VCaP (cell line): Measurements from ENCODE around the gene RABGAP1L.
A peak's percentile ranks its signal among the peaks of the same experiment; 100 is the strongest.

Experiments
- H3K27ac ChIP-seq: fragments of 450-650 bp; 2 replicates; pipeline ENCODE4 v1.5.1; 2017
- TF ChIP-seq, protein P1 (sequence below): fragments of 450-650 bp; conservative IDR thresholded peaks from 2 replicates; pipeline ENCODE4 v1.5.1; 2017; ENCODE audit warnings: mild to moderate bottlenecking, moderate library complexity

The RABGAP1L gene

DNA sequence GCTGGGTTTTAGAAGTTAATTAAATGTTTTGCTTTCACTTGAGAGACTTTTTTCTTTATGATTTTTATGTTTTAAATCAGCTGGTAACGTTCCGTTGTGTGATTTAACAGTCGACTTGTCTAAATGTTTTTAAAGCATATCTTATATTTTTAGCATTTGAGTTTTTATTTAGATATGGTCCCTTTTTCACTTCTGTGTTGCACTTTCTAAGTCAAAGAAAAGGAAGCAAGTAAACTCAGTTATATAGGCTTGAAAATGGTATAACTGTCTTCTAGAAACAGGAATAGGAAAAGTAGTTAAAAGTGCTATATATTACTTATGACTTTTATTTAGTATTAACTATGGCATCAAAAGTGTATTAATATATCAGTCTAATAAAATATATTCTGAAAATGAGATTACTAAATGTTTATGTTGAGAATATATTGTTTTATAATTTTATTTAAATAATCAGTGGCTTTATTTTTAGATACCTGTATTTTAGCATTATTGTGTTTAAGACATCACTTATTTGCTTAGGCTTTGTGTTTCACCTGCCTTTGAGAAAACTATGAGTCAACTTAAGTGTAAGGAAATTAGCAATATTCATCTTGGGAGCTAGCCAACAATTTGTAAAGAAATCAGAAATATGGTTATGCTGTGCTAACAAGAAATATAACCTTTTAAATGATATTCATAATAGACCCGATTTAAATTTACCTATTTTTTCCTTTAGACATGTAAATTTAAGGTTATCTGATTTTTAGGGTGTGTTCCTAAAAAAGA is 60.5 kb downstream of the RABGAP1L start:
- no peak overlapping the region for H3K27ac ChIP-seq
- TF ChIP-seq, protein P1, sequence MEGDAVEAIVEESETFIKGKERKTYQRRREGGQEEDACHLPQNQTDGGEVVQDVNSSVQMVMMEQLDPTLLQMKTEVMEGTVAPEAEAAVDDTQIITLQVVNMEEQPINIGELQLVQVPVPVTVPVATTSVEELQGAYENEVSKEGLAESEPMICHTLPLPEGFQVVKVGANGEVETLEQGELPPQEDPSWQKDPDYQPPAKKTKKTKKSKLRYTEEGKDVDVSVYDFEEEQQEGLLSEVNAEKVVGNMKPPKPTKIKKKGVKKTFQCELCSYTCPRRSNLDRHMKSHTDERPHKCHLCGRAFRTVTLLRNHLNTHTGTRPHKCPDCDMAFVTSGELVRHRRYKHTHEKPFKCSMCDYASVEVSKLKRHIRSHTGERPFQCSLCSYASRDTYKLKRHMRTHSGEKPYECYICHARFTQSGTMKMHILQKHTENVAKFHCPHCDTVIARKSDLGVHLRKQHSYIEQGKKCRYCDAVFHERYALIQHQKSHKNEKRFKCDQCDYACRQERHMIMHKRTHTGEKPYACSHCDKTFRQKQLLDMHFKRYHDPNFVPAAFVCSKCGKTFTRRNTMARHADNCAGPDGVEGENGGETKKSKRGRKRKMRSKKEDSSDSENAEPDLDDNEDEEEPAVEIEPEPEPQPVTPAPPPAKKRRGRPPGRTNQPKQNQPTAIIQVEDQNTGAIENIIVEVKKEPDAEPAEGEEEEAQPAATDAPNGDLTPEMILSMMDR, result no peak

DNA sequence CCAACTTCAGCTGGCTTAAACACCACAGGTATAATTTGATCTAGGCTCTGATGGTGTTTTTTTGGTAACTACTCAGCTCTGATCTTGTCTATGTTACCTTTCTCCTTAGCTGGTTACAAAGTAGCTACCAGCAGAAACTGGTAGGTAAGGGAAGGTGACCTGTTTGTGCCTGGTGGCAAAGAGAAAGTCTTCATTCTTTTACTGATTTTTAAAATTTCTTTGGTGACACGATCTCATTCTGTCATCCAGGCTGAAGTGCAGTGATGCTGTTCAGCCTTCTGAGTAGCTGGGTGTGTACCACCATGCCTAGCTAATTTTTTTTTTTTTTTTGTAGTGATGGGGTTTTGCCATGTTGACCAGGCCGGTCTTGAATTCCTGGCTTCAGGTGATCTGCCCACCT is 62.4 kb downstream of the RABGAP1L start:
- no peak overlapping the region for H3K27ac ChIP-seq
- TF ChIP-seq, protein P1, result no peak

DNA sequence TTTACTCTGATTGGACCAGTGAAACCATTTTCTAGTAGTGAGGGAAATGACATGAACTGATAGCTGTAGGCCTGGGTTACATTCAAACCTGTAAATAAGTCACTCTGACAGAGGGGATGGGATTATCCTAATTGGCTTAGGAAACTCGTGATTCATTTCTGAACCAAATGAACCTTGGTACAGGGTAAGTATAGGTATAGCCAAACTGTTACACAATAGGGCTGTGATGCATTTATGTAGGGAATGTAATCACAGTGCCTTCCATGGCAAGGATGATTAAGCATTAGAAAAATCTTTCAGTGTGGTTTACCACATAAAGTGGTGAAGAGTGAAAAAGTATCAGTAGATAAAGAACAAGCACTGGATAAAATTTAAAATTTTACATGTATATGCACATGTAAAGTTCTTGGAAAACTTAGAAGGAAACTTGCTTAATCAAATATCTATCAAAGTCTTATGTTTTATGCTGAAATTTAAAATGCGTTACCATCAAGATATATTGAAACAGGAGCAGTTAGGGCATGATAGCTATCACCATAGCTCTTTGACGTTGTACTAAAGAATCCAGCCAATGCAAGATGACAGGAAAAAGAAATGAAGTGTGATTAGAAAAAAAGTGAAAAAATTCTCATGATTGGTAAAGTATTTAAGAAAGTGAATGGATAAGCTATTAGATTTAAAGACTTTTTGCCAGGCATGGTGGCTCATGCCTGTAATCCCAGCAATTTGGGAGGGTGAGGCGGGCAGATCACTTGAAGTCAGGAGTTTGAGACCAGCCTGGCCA is 63.0 kb downstream of the RABGAP1L start:
- H3K27ac ChIP-seq, result no peak overlapping the region

DNA sequence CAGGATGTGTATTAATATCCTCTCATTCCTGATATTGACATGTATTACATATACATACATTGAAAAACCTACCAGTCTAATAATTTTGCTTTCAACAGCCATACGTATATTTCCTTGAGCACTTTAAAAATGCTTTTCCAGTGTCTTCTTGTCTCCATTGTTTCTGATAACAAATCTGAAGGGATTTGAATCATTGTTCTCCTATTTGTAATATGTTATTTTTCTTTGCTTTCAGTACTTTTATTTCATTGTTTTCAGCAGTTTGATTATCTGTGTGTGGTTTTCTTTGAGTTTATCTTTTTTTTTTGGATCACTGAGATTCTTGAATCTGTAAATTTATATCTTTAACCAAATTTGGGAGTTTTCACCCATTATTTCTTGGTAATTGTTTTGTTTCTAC is 65.3 kb downstream of the RABGAP1L start:
- TF ChIP-seq, protein P1, result no peak
- no peak overlapping the region for H3K27ac ChIP-seq

More for the DNA sequence above, 63.0 kb downstream of the RABGAP1L start:
- TF ChIP-seq, protein P1, result no peak

DNA sequence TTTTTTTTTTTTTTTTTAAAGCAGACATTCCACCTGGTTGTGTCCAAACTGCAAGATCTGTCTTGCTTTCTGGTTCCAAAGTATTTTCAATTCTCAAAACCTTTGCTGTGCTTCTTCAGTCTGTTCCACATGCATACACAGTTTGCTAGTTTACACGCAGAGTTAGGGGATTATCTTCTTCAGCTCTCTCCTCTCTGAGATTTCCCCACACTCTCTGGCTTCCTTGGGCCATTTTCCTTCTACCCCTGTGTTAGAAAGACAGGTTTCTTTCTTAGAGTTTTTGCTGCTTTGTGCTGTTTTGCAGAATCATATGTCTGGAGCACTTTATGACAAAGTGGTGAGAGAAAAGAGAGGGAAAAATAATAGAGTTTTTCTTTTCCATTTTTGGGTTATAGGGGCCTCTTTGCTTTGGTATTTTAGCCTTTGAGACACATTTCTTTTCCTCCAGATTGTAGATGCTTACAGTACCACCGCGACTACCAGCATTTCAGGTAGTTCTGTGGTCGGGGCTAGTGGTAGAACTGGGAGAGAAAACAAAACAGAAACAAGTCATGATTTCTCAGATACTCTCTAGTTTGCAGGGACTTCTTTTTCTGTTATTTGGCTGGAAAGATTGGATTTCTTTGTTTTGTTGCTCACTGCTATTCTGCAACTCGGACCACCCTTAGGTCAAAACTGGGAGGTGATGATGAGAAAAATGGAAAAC is 66.3 kb downstream of the RABGAP1L start:
- H3K27ac ChIP-seq, result no peak overlapping the region
- TF ChIP-seq, protein P1, result no peak

DNA sequence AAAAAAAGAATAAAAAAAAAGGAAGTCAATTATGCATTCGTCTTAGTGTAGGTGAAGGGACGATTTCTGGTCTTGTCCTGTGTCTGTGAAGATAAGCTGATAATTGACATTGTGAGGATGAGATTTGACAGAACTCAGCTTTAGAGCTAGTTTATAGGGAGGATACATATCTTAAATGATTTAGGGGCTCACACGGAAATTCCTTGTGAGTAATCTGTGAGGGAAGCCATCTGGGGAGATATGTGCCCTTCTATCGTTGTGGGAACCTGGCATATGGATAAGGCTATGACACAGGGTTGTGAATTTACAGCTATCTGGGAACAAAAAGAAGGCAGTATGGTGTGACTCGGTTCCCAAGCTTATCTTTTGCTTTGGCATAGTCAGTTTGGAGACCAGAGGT is 71.1 kb downstream of the RABGAP1L start:
- TF ChIP-seq, protein P1, result no peak
- no peak overlapping the region for H3K27ac ChIP-seq

DNA sequence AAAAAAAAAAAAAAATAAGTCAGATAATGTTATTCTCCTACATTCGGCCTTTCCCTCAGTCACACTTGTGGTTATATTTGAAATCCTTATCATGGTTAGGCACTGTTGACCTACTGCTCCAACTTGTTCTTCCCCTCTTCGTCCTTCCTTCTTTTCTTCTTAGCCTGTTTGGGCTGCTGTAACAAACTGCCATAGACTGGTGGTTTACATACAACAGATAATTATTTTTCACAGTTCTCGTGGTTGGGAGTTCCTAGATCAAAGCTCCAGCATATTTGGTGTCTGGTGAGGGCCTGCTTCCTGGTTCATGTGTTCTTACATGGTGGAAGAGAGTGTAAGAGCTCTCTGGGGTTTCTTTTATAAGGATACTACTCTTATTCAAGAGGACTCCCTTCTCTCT is 73.4 kb downstream of the RABGAP1L start:
- TF ChIP-seq, protein P1, result no peak
- no peak overlapping the region for H3K27ac ChIP-seq

DNA sequence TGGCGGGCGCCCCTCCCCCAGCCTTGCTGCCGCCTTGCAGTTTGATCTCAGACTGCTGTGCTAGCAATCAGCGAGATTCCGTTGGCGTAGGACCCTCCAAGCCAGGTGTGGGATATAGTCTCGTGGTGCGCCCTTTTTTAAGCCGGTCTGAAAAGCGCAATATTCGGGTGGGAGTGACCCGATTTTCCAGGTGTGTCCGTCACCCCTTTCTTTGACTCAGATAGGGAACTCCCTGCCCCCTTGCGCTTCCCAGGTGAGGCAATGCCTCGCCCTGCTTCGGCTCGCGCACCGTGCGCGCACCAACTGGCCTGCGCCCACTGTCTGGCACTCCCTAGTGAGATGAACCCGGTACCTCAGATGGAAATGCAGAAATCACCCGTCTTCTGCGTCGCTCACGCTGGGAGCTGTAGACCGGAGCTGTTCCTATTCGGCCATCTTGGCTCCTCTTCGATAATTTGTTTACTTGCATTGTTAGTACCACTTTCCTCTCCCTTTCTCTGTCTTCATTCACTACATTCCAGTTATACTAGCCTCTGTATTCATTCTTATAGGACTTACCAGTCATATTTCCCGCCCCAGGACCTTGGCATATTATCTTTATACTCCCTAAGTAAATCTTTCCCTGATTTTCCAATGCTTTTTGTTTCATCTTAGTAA is 79.7 kb downstream of the RABGAP1L start:
- H3K27ac ChIP-seq, result peak overlapping the region; percentile 78
